DMS79 (cell line): ENCODE data around the gene SMIM22.

ENCODE experiments used
- DNase-seq: peaks from one replicate; lab custom pipeline; 2025; lab: John Stamatoyannopoulos, UW

SMIM22 gene

GRCh38 chr16:4814542-4815173, 19.5 kb downstream of the SMIM22 start:
- no peak for DNase-seq

DNA sequence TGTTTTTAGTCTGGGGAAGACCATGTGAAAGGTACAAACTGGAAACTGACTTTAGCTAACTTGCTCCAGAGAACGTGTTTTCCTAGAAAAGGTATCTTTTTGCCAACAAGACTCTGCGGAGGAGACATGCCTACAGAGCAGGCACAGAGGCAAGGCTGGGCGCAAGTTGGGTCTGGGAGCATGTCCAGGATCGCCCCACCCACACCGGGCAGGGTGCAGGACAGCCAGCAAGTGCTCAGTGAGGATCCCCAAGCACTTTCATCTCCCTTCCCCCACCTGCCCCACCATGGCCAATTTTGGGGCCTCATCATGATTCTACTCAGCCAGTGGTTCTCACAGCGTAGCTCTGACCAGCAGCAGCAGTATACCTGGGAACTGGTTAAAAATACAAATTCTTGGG, 25.5 kb downstream of the SMIM22 start:
- no peak for DNase-seq

- no peak for DNase-seq
These were observed 30.0 kb downstream of the SMIM22 start for GRCh38 chr16:4825196-4825595.

DNA sequence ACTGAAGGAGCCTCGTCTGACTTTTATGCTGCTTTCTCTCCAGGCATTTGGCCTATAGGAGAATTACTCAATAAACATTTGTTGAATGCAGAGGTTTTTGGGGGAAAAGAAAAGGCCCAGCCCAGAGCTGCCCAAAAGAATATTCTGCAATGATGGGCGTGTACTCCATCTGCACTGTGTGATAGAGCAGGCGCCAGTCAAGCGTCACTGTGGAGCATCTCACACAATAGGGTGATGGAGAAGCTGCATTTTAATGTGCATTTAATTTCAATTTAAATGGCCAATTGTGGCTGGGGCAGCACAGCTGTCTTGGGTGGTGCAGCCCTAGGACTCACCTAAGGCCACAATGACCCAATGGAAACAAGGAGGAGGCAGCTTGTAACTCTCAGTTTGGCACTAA, 31.4 kb downstream of the SMIM22 start:
- no peak for DNase-seq

DNA sequence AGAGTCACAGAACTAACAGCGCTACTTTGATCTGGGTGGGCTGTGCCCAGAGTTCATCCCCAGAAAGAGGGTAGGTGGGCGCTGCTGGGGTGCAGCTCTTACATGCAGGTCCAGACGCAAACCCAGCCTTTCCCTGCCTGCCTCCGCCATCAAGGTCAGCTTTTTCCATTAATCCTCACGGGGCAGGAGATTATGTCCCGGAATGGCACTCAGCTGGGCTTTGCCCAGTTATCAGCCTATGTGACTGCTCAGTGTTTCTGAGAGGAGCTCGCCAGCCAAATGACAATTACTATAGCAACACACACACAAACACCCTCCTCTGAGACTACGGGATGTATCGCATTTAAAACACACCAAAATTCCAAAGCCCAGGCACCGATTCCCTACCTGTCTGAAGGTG, 31.8 kb downstream of the SMIM22 start:
- DNase-seq = no peak

DNA sequence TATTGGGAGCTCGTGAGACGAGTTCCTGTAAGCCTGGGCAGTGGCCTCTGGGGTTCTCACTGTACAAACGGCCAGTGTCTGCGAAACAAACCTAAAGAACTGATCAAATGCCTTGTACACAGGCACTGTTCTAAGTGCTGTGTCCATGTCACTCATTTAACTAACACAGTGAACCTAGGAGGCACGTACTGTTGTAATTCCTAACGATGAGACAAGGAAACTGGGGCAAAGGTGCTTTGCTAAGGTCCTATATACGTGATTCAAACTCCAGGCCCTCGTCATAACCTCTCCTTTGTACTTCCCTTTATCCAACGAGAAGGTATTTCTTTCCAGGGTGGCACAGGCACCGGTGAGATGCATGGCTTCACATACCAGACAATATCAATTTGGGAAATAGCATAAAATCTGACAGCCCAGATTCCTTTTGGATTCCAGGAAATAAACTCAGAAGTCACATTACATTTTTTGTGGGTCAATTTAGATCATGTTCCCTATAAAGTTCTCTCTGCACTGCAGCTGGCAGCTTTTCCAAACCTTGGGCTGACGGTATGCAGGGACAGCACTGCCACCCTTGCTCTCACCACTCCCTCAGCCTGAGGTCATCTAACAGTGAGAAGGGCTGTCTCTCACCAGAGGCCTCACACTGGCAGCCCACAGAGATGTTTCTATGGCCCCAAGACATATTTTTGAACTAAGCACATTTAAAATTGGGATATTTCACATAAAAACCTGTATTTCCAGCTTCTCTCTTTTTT, 33.6 kb downstream of the SMIM22 start:
- DNase-seq = no peak

DNA sequence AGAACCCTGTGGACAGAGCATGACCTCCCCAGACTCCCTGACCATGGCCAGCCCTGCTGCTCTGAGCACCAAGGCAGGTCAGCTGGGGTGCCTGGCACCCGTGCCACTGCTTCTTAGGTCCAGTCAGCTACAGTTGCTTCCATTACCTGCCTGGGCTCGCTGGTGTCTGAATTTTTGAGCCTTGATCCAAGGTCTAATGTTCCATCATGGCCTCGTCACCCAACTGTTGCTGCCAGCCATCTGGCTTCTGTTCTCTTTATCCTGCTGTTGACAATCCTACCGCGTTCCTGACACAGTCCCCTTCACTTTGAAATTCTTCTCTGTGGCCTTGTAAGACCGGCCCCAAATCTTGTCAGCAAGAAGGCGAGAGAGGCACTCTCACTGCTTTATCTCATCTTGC, 35.2 kb downstream of the SMIM22 start:
- DNase-seq = no peak

- no peak for DNase-seq
These were observed 36.4 kb downstream of the SMIM22 start for GRCh38 chr16:4831616-4832015.

GRCh38 chr16:4832698-4833343, 37.7 kb downstream of the SMIM22 start:
- DNase-seq = no peak

GRCh38 chr16:4833584-4833983, 38.4 kb downstream of the SMIM22 start:
- no peak for DNase-seq

GRCh38 chr16:4836727-4837126, 41.6 kb downstream of the SMIM22 start:
- DNase-seq = no peak

DNA sequence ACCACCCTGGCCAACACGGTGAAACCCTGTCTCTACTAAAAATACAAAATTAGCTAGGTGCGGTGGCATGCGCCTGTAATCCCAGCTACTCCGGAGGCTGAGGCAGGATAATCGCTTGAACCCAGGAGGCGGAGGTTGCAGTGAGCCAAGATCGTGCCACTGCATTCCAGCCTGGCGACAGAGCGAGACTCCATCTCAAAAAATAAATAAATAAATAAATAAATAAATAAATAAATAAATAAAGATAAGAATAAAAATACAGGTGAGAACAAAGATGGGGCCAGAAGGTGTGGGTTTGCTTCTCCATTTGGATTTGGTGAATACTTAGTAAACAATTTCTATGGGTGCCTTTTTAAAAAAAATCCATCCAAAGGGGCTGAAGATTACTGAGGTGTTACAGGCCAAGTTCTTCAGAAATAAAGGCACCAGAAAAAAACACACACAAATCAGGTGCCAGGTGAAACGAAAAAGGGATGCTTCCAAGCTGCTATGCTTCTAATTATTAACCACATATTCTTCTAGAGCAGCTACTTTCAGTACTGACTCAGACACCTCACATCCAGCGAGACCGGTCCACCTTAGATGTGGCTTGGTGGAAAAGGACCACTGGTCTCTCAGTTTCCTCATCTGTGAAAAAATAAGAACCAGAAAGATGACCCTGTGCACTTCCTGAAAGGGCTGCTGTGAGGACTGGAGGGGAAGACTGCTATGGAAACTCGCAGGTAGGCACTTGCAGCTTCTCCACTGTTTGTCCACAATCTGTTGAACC, 42.7 kb downstream of the SMIM22 start:
- no peak for DNase-seq

DNA sequence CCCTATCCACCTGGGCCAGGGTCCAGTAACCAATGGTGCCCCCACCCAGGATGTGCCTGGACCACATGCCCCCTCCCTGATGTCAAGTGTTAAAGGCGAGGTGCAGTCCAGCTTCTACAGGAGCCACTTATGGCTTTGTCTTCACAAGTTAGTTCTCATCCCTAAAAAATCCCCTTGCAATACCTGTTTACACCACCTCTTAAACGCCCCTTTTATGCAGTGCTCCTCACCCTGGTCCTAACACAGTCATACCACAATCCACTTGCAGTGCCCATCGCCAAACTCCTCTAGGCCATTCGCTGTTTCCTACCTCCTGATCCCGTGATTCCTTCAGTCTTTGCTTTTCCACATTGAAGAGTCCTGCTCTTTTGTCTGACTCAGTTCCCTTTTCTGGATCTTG, 44.8 kb downstream of the SMIM22 start:
- no peak for DNase-seq

DNA sequence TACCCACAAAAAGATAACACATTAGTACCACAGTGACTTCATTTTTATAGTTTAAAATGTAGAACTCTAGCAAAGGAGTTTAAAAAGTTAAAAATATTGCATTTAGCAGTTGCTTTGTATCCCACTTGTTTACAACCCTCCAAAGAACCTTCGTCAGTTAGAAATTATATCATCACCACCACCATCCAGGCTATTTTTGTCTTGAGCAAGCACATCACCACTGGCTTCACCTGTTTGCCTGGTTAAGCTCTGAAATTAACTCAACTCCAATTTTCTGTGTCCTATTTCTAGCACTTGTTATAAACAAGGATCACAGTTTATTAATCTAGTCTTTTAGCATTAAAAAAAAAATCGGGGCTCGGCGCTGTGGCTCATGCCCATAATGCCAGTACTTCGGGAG, 45.8 kb downstream of the SMIM22 start:
- no peak for DNase-seq
